Upper lobe of right lung (tissue), 1 donor: Measurements from ENCODE around the gene TAPT1. TPM values are rescaled to one million over a fixed set of nuclear protein-coding genes. Genes with fewer than 3 reads are reported as not detected.

ENCODE experiments used
- ATAC-seq: fragments of 200-7000 bp; cut with Tn5 transposase; one replicate; pipeline ENCODE4 v1.9.1; 2020; ENCODE audit warnings: mild to moderate bottlenecking, moderate library complexity
- DNase-seq: peaks from one replicate; pipeline ENCODE4 v3.0.0-alpha.2; 2020
- H3K27ac ChIP-seq: fragments of 200-600 bp; one replicate; pipeline ENCODE4 v1.8.0; 2022
- H3K27me3 ChIP-seq: fragments of 200-600 bp; one replicate; pipeline ENCODE4 v1.8.0; 2022; ENCODE audit warnings: mild to moderate bottlenecking
- H3K36me3 ChIP-seq: fragments of 200-600 bp; one replicate; pipeline ENCODE4 v1.8.0; 2022
- H3K4me1 ChIP-seq: fragments of 200-600 bp; one replicate; pipeline ENCODE4 v1.8.0; 2022
- H3K4me3 ChIP-seq: fragments of 200-600 bp; one replicate; pipeline ENCODE4 v1.8.0; 2022; ENCODE audit warnings: mild to moderate bottlenecking
- H3K9me3 ChIP-seq: fragments of 200-600 bp; one replicate; pipeline ENCODE4 v1.8.0; 2022
- CTCF ChIP-seq: fragments of 200-600 bp; IDR thresholded peaks from one replicate; pipeline ENCODE4 v1.8.0; 2022; ENCODE audit warnings: antibody characterized with exemption
- intact Hi-C: fragments of 100-400 bp; cut with DNase I; formaldehyde crosslinking; loops from one replicate; pipeline ENCODE4 v1.11.0; 2022
- total RNA-seq: library from RNA; stranded (reverse); fragmentation: NEBNext Ultra II Directional; extraction: Animal tissue kit (Norgen Biotek cat#: 25700); gene quantifications from one replicate; pipeline ENCODE4 v1.2.1, GENCODE V29; 2021
- donor health status: DM: no; HTN: yes; CAD: no; lungs with severe emphysema.

TAPT1 gene
- total RNA-seq, 1 donor from 2014 or later: 66.5 TPM

GRCh38 chr4:16218950-16219349, 7.3 kb downstream of the TAPT1 start:
- Histone ChIP-seq H3K36me3 (peaks cover 15% of the 10 kb centered on the region), H3K27ac (no peak overlapping the region), H3K4me1 (peaks cover 20% of the 10 kb centered on the region), H3K27me3 (no peaks in the 10 kb centered on the region), H3K9me3 (no peaks in the 10 kb centered on the region), H3K4me3 (no peak overlapping the region)
- peak; percentile 8 for ATAC-seq
- intact Hi-C loops: no loop called here
- DNase-seq: no peak
- no peak for TF ChIP-seq CTCF

- intact Hi-C loops: no loop called here
These were observed 8.8 kb downstream of the TAPT1 start for GRCh38 chr4:16217300-16218051.

GRCh38 chr4:16213121-16213520, 13.2 kb downstream of the TAPT1 start:
- intact Hi-C loops: no loop called here
- no peak for ATAC-seq
- H3K4me1 ChIP-seq: peaks cover 3% of the 10 kb centered on the region

More at GRCh38 chr4:16217300-16218051, 8.8 kb downstream of the TAPT1 start:
- H3K27ac ChIP-seq: no peak overlapping the region
- TF ChIP-seq CTCF: no peak
- ATAC-seq (no peak), DNase-seq (no peak)
- H3K4me3 ChIP-seq: no peak overlapping the region
- no peaks in the 10 kb centered on the region for H3K27me3 ChIP-seq
- H3K9me3 ChIP-seq: no peaks in the 10 kb centered on the region
- peaks cover 5% of the 10 kb centered on the region for H3K4me1 ChIP-seq
- peaks cover 20% of the 10 kb centered on the region for H3K36me3 ChIP-seq

GRCh38 chr4:16212138-16212782, 14.0 kb downstream of the TAPT1 start:
- H3K9me3 ChIP-seq: no peaks in the 10 kb centered on the region
- ATAC-seq (no peak), DNase-seq (no peak)
- H3K27ac ChIP-seq: no peak overlapping the region
- TF ChIP-seq CTCF: no peak
- intact Hi-C loops: no loop called here
- H3K4me3 ChIP-seq: no peak overlapping the region
- peaks cover 3% of the 10 kb centered on the region for H3K4me1 ChIP-seq
- peaks cover 42% of the 10 kb centered on the region for H3K36me3 ChIP-seq
- H3K27me3 ChIP-seq: no peaks in the 10 kb centered on the region

More at GRCh38 chr4:16213121-16213520, 13.2 kb downstream of the TAPT1 start:
- H3K9me3 ChIP-seq: no peaks in the 10 kb centered on the region
- H3K36me3 ChIP-seq: peaks cover 42% of the 10 kb centered on the region
- no peak overlapping the region for H3K4me3 ChIP-seq
- no peak for DNase-seq
- no peak overlapping the region for H3K27ac ChIP-seq
- no peak for TF ChIP-seq CTCF
- no peaks in the 10 kb centered on the region for H3K27me3 ChIP-seq

- Histone ChIP-seq H3K36me3 (peaks cover 36% of the 10 kb centered on the region), H3K4me1 (peaks cover 21% of the 10 kb centered on the region), H3K9me3 (no peaks in the 10 kb centered on the region), H3K4me3 (no peak overlapping the region), H3K27me3 (no peaks in the 10 kb centered on the region), H3K27ac (no peak overlapping the region)
- no peak for ATAC-seq
- no peak for TF ChIP-seq CTCF
- intact Hi-C loops: no loop called here
- DNase-seq: no peak
These were observed 18.9 kb downstream of the TAPT1 start for GRCh38 chr4:16207409-16207808.
